A549 treated with CORT108297 at 1 μM for 4 hours (cell line): ENCODE results near the gene MAP3K6. TPM values are rescaled to one million over a fixed set of nuclear protein-coding genes. Genes with fewer than 3 reads are reported as not detected.

Experiments used
- total RNA-seq: library from RNA; stranded (reverse); fragments of 200-300 nt; extraction: Qiagen RNA extraction; gene quantifications from 5 replicates; pipeline ENCODE4 v1.2.3, GENCODE V29; 2022

The MAP3K6 gene
- total RNA-seq = 8.1 to 13.8 TPM (median 10.2 TPM) in 5 replicates

GRCh38 chr1:27366411-27367159, at the start of gene MAP3K6:
TSS of gene MAP3K6 (minus strand) at chr1:27366961. CDS start at chr1:27366597, 364 bp downstream.

GRCh38 chr1:27392096-27392777, 25.5 kb upstream of the MAP3K6 start, which contains the start of gene GPR3:
TSS of gene GPR3 (plus strand) at chr1:27392622. CDS start at chr1:27393799, 1,177 bp downstream.

GRCh38 chr1:27383039-27383605, 16.4 kb upstream of the MAP3K6 start, which contains the start of gene CD164L2:
TSS of gene CD164L2 (minus strand) at chr1:27383333. CDS start at chr1:27383239, 94 bp downstream.

GRCh38 chr1:27374362-27375086, 7.8 kb upstream of the MAP3K6 start, which contains the start of gene FCN3:
TSS of gene FCN3 (minus strand) at chr1:27374824. CDS start at chr1:27374818, 6 bp downstream.

GRCh38 chr1:27341525-27342252, 25.1 kb downstream of the MAP3K6 start, which contains the start of gene SYTL1:
TSS of gene SYTL1 (plus strand) at chr1:27342022. CDS start at chr1:27345335, 3,313 bp downstream.

GRCh38 chr1:27321813-27322568, 44.8 kb downstream of the MAP3K6 start, which contains the start of gene TMEM222:
TSS of gene TMEM222 (plus strand) at chr1:27322163. CDS start at chr1:27322198, 35 bp downstream.

Other genes with a start within 250 kb of the MAP3K6 start
- gene SLC9A1, start 211.8 kb downstream of the MAP3K6 start, total RNA-seq = 11.4 to 13.4 TPM (median 12.7 TPM) in 5 replicates
- 6.0 to 8.0 TPM (median 7.4 TPM) in 5 replicates for gene WDTC1, start 132.3 kb downstream of the MAP3K6 start, total RNA-seq
- gene TMEM222, start 44.8 kb downstream of the MAP3K6 start, total RNA-seq = 40.1 to 51.0 TPM (median 50.4 TPM) in 5 replicates
- 0.30 to 0.88 TPM (median 0.56 TPM) in 5 replicates for gene SYTL1, start 24.9 kb downstream of the MAP3K6 start, total RNA-seq
- gene FCN3, start 7.9 kb upstream of the MAP3K6 start, total RNA-seq = not detected in 5 replicates
- gene CD164L2, start 16.4 kb upstream of the MAP3K6 start, total RNA-seq = not detected in 5 replicates
- 1.4 to 2.3 TPM (median 2.1 TPM) in 5 replicates for gene GPR3, start 25.7 kb upstream of the MAP3K6 start, total RNA-seq
- 43.3 to 55.3 TPM (median 50.0 TPM) in 5 replicates for gene WASF2, start 123.2 kb upstream of the MAP3K6 start, total RNA-seq
- gene AHDC1, start 237.2 kb upstream of the MAP3K6 start, total RNA-seq = 13.7 to 21.3 TPM (median 18.2 TPM) in 5 replicates